Measurements from ENCODE around the gene ZNF81. TPM values are rescaled to one million over a fixed set of nuclear protein-coding genes. Genes with fewer than 3 reads are reported as not detected.

Gene ZNF81
- total RNA-seq, 1 experiment from 2014 or later: 4.8 TPM

- H3K27ac ChIP-seq (ENCODE audit: low read depth, low read length): no peak overlapping the region
- no TSS peak for BruUV-seq (replicated peaks)
- DNase-seq (ENCODE audit: low read depth, low spot score): no peak
- no peak overlapping the region for H2AFZ ChIP-seq (ENCODE audit: low read depth, low read length, poor library complexity, severe bottlenecking)
- RAD21 ChIA-PET (ENCODE audit: low non-redundant PET in 1 of 2, low total read pairs in 2 of 2, uncharacterized antibody in 2 of 2, unreplicated experiment in 2 of 2): no interaction called here
- no peak for TF ChIP-seq POLR2A (IDR thresholded peaks at IDR 0.05; ENCODE audit: borderline replicate concordance, extremely low read depth, insufficient read depth, insufficient read length)
- no peak for TF ChIP-seq EGR1 (IDR thresholded peaks at IDR 0.05; ENCODE audit: low read depth)
- TF ChIP-seq ZBTB33 (IDR thresholded peaks at IDR 0.05; ENCODE audit: extremely low read depth, insufficient replicate concordance, low read length): no peak
- TF ChIP-seq CTCF (IDR thresholded peaks at IDR 0.05 in 2 of 3, conservative IDR thresholded peaks at IDR 0.05 in 1 of 3; ENCODE audit: borderline replicate concordance in 1 of 3, insufficient read depth in 1 of 3, low read depth in 2 of 3, low read length in 2 of 3): no peak
- CTCF ChIA-PET: no interaction called here
- no peaks in the 10 kb centered on the region for H3K27me3 ChIP-seq (ENCODE audit: insufficient read depth, low read length)
- POLR2A ChIA-PET: no interaction called here
- intact Hi-C loops (cut with micrococcal nuclease): no loop called here
- no peaks in the 10 kb centered on the region for H3K36me3 ChIP-seq (ENCODE audit: control insufficient read depth in 1 of 2, insufficient read depth in 2 of 2, low read length in 2 of 2)
- ATAC-seq: no peak
- H4K20me1 ChIP-seq (ENCODE audit: insufficient read depth): no peaks in the 10 kb centered on the region
- no peaks in the 10 kb centered on the region for H3K9me3 ChIP-seq (ENCODE audit: control insufficient read depth in 1 of 2, insufficient read depth in 1 of 2, low read depth in 1 of 2, low read length in 2 of 2)
- no peaks in the 10 kb centered on the region for H3K4me1 ChIP-seq (ENCODE audit: control insufficient read depth in 1 of 2, insufficient read depth in 2 of 2, low read length in 2 of 2)
- H3K4me2 ChIP-seq (ENCODE audit: low read length): no peak overlapping the region
- H3K4me3 ChIP-seq (replicated peaks in 1 of 2; ENCODE audit: low read depth in 1 of 2, low read length in 2 of 2): no peak overlapping the region
- H3K9me2 ChIP-seq (ENCODE audit: insufficient read depth): no peaks in the 10 kb centered on the region
- no peaks in the 10 kb centered on the region for H3K79me2 ChIP-seq (ENCODE audit: insufficient read depth, low read length)
- H3K9ac ChIP-seq (ENCODE audit: low read length): no peak overlapping the region
Observed at GRCh38 chrX:47828984-47829383, 7.7 kb upstream of the ZNF81 start.

GRCh38 chrX:47831788-47832187, 4.9 kb upstream of the ZNF81 start:
- H3K4me3 ChIP-seq (replicated peaks in 1 of 2; ENCODE audit: low read depth in 1 of 2, low read length in 2 of 2): no peak overlapping the region
- BruUV-seq (replicated peaks): no TSS peak
- no peak overlapping the region for H2AFZ ChIP-seq (ENCODE audit: low read depth, low read length, poor library complexity, severe bottlenecking)
- ChIA-PET RAD21 (ENCODE audit: low non-redundant PET in 1 of 2, low total read pairs in 2 of 2, uncharacterized antibody in 2 of 2, unreplicated experiment in 2 of 2) (no interaction called here), POLR2A (no interaction called here), CTCF (interaction anchor here (1.7 kb wide), 1 partner anchor 195 kb away, joined by 3 read pairs; no protein-coding TSS in a partner anchor)
- no peaks in the 10 kb centered on the region for H3K27me3 ChIP-seq (ENCODE audit: insufficient read depth, low read length)
- H3K9ac ChIP-seq (ENCODE audit: low read length): no peak overlapping the region
- H4K20me1 ChIP-seq (ENCODE audit: insufficient read depth): no peaks in the 10 kb centered on the region
- no peaks in the 10 kb centered on the region for H3K9me3 ChIP-seq (ENCODE audit: control insufficient read depth in 1 of 2, insufficient read depth in 1 of 2, low read depth in 1 of 2, low read length in 2 of 2)
- H3K4me2 ChIP-seq (ENCODE audit: low read length): no peak overlapping the region
- ATAC-seq (peak; percentile 58), DNase-seq (ENCODE audit: low read depth, low spot score) (peak; percentile 19)
- intact Hi-C loops (cut with micrococcal nuclease): loop anchor here (10.0 kb wide), 1 partner anchor 267 kb away; the partner anchor contains the start of gene ARAF
- H3K79me2 ChIP-seq (ENCODE audit: insufficient read depth, low read length): no peaks in the 10 kb centered on the region
- H3K9me2 ChIP-seq (ENCODE audit: insufficient read depth): no peaks in the 10 kb centered on the region
- H3K36me3 ChIP-seq (ENCODE audit: control insufficient read depth in 1 of 2, insufficient read depth in 2 of 2, low read length in 2 of 2): no peaks in the 10 kb centered on the region
- H3K27ac ChIP-seq (ENCODE audit: low read depth, low read length): no peak overlapping the region
- H3K4me1 ChIP-seq (ENCODE audit: control insufficient read depth in 1 of 2, insufficient read depth in 2 of 2, low read length in 2 of 2): no peaks in the 10 kb centered on the region
- TF ChIP-seq EZH2phosphoT487 (IDR thresholded peaks at IDR 0.05; ENCODE audit: borderline replicate concordance) (no peak), CEBPB (IDR thresholded peaks at IDR 0.05; ENCODE audit: low read depth) (no peak), CTCF (IDR thresholded peaks at IDR 0.05 in 2 of 3, conservative IDR thresholded peaks at IDR 0.05 in 1 of 3; ENCODE audit: borderline replicate concordance in 1 of 3, insufficient read depth in 1 of 3, low read depth in 2 of 3, low read length in 2 of 3) (peak; percentile 62 to 64 (median 63)), TCF7L2 (IDR thresholded peaks at IDR 0.05; ENCODE audit: borderline replicate concordance, extremely low read depth, insufficient read depth, insufficient read length) (no peak), RAD21 (IDR thresholded peaks at IDR 0.05; ENCODE audit: low read depth) (peak; percentile 58)

All from HCT116 (cell line).